ENCODE data around the gene SREBF1. TPM values are rescaled to one million over a fixed set of nuclear protein-coding genes. Genes with fewer than 3 reads are reported as not detected.
A peak's percentile ranks its signal among the peaks of the same experiment; 100 is the strongest.

SREBF1 gene
- polyA plus RNA-seq, 3 donors, result 7.6 to 35.9 (median 10.5) TPM

DNA sequence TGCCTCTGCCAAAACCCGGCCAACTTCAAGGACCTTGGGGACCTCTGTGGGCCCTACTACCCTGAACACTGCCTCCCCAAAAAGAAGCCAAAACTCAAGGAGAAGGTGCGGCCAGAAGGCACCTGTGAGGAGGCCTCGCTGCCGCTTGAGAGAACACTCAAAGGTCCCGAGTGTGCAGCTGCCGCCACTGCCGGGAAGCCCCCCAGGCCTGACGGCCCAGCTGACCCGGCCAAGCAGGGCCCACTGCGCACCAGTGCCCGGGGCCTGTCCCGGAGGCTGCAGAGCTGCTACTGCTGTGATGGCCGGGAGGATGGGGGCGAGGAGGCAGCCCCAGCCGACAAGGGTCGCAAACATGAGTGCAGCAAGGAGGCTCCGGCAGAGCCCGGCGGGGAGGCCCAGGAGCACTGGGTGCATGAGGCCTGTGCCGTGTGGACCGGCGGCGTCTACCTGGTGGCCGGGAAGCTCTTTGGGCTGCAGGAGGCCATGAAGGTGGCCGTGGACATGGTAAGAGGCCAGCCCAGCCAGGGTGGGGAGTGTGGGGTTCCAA, 38.7 kb downstream of the SREBF1 start:
- H3K4me1 Mint-ChIP-seq, result no peaks in the 10 kb centered on the region
- Histone ChIP-seq H2AFZ (ENCODE audit: insufficient read depth, low read depth, low read length, poor library complexity, severe bottlenecking) (no peak overlapping the region), H3K9ac (ENCODE audit: insufficient read depth, low read length, poor library complexity, severe bottlenecking) (no peak overlapping the region), H3K4me1 (ENCODE audit: control insufficient read depth in 1 of 2, insufficient read depth in 2 of 2, low read length in 2 of 2) (no peaks in the 10 kb centered on the region), H3K27ac (ENCODE audit: low read depth in 1 of 2, low read length in 2 of 2) (no peak overlapping the region), H3K4me2 (replicated peaks; ENCODE audit: extremely low read depth, low read length, poor library complexity, severe bottlenecking) (no peak overlapping the region), H3K4me3 (replicated peaks in 1 of 3; ENCODE audit: low read depth in 2 of 3, low read length in 3 of 3) (no peak overlapping the region), H3K79me2 (ENCODE audit: insufficient read depth, low read length) (no peaks in the 10 kb centered on the region), H3K36me3 (replicated peaks in 1 of 2; ENCODE audit: control insufficient read depth in 1 of 2, insufficient read depth in 2 of 2, low read length in 2 of 2) (peaks cover 56 to 58% of the 10 kb centered on the region in 2 donors), H3K27me3 (ENCODE audit: control insufficient read depth in 2 of 2, insufficient read depth in 2 of 2, low read length in 2 of 2) (no peaks in the 10 kb centered on the region), H4K20me1 (ENCODE audit: insufficient read depth, low read length) (peaks cover 11% of the 10 kb centered on the region), H3K9me3 (replicated peaks in 1 of 2; ENCODE audit: control insufficient read depth in 1 of 2, insufficient read depth in 1 of 2, low read length in 2 of 2) (no peaks in the 10 kb centered on the region)
- H3K27ac Mint-ChIP-seq, result peak overlapping the region in 2 of 7 donors; percentile 13 to 79
- H3K27me3 Mint-ChIP-seq (ENCODE audit: low read depth in 3 of 3), result peaks cover 0 to 2% (median 2%) of the 10 kb centered on the region in 3 donors
- H3K9me3 Mint-ChIP-seq, result no peaks in the 10 kb centered on the region
- no peak overlapping the region for H3K4me3 Mint-ChIP-seq
- intact Hi-C loops (cut with micrococcal nuclease), result no loop called here
- peaks cover 33 to 57% of the 10 kb centered on the region in 2 donors for H3K36me3 Mint-ChIP-seq
- WGBS (ENCODE audit: insufficient coverage), result 98% methylated on average over 25 of the region's 25 CpGs
- DNase-seq, result no peak
- TF ChIP-seq, protein P1, sequence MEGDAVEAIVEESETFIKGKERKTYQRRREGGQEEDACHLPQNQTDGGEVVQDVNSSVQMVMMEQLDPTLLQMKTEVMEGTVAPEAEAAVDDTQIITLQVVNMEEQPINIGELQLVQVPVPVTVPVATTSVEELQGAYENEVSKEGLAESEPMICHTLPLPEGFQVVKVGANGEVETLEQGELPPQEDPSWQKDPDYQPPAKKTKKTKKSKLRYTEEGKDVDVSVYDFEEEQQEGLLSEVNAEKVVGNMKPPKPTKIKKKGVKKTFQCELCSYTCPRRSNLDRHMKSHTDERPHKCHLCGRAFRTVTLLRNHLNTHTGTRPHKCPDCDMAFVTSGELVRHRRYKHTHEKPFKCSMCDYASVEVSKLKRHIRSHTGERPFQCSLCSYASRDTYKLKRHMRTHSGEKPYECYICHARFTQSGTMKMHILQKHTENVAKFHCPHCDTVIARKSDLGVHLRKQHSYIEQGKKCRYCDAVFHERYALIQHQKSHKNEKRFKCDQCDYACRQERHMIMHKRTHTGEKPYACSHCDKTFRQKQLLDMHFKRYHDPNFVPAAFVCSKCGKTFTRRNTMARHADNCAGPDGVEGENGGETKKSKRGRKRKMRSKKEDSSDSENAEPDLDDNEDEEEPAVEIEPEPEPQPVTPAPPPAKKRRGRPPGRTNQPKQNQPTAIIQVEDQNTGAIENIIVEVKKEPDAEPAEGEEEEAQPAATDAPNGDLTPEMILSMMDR (IDR thresholded peaks at IDR 0.05), result no peak

DNA sequence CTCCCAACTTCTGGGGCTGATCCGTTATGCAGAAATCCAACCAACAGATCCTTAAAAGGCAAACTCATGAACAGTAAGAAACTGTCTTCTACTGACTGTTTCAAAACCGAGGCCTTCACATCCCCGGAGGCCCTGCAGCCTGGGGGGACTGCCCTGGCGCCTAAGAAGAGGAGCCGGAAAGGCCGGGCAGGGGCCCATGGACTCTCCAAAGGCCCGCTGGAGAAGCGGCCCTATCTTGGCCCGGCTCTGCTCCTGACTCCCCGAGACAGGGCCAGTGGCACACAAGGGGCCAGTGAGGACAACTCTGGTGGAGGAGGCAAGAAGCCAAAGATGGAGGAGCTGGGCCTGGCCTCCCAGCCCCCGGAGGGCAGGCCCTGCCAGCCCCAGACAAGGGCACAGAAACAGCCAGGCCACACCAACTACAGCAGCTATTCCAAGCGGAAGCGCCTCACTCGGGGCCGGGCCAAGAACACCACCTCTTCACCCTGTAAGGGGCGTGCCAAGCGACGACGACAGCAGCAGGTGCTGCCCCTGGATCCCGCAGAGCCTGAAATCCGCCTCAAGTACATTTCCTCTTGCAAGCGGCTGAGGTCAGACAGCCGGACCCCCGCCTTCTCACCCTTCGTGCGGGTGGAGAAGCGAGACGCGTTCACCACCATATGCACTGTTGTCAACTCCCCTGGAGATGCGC, 39.5 kb downstream of the SREBF1 start:
- no peak overlapping the region for H2AFZ ChIP-seq (ENCODE audit: insufficient read depth, low read depth, low read length, poor library complexity, severe bottlenecking)
- H3K36me3 ChIP-seq (replicated peaks in 1 of 2; ENCODE audit: control insufficient read depth in 1 of 2, insufficient read depth in 2 of 2, low read length in 2 of 2), result peaks cover 56 to 58% of the 10 kb centered on the region in 2 donors
- no peak overlapping the region for H3K27ac ChIP-seq (ENCODE audit: low read depth in 1 of 2, low read length in 2 of 2)
- no peak overlapping the region for H3K4me2 ChIP-seq (replicated peaks; ENCODE audit: extremely low read depth, low read length, poor library complexity, severe bottlenecking)
- WGBS (ENCODE audit: insufficient coverage), result 98% methylated on average over 22 of the region's 30 CpGs
- Mint-ChIP-seq H3K27ac (no peak overlapping the region), H3K4me3 (no peak overlapping the region), H3K36me3 (peaks cover 33 to 57% of the 10 kb centered on the region in 2 donors), H3K27me3 (ENCODE audit: low read depth in 3 of 3) (peaks cover under 1 to 2% (median under 1%) of the 10 kb centered on the region in 3 donors), H3K4me1 (peaks cover 6% of the 10 kb centered on the region), H3K9me3 (no peaks in the 10 kb centered on the region)
- H3K27me3 ChIP-seq (ENCODE audit: control insufficient read depth in 2 of 2, insufficient read depth in 2 of 2, low read length in 2 of 2), result no peaks in the 10 kb centered on the region
- no peak for DNase-seq
- H3K79me2 ChIP-seq (ENCODE audit: insufficient read depth, low read length), result no peaks in the 10 kb centered on the region
- no peak overlapping the region for H3K9ac ChIP-seq (ENCODE audit: insufficient read depth, low read length, poor library complexity, severe bottlenecking)
- H3K9me3 ChIP-seq (replicated peaks in 1 of 2; ENCODE audit: control insufficient read depth in 1 of 2, insufficient read depth in 1 of 2, low read length in 2 of 2), result no peaks in the 10 kb centered on the region
- no peaks in the 10 kb centered on the region for H3K4me1 ChIP-seq (ENCODE audit: control insufficient read depth in 1 of 2, insufficient read depth in 2 of 2, low read length in 2 of 2)
- TF ChIP-seq, protein P1 (IDR thresholded peaks at IDR 0.05), result no peak
- H3K4me3 ChIP-seq (replicated peaks in 1 of 3; ENCODE audit: low read depth in 2 of 3, low read length in 3 of 3), result no peak overlapping the region
- intact Hi-C loops (cut with micrococcal nuclease), result no loop called here
- H4K20me1 ChIP-seq (ENCODE audit: insufficient read depth, low read length), result peaks cover 15% of the 10 kb centered on the region

All from CD14-positive monocyte (primary cell).